ENCODE measurements around the gene SLMAP.

The SLMAP gene

DNA sequence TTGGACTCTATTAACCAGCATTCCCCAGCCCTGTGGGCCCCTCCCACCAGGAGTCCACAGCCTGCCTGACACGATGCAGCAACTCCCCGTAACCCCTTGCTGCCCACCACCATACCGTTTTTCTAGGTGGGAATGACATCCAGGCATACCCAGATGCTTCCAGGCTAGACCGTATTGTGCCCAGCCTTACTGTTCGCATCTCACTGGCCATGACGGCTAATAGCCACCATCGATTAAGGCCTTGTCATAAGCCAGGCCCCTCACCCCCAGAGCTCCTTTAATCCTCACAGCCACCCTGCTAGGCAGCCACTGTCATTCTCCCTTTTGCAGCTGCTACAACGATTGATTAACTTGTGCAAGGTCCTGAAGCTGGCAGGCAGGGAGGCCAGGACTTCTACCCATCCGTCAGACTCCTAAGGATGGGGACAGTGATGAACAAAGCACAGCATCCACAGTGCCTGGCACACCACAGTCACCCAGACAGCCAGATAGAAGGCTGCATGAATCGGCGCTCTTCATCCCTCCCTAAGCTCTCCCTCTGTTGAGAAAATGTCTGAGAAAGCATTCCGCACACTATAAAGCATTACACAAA, 192.1 kb downstream of the SLMAP start:
- DNase-seq (ENCODE audit: low read depth) = no peak
- TF ChIP-seq, protein P1, sequence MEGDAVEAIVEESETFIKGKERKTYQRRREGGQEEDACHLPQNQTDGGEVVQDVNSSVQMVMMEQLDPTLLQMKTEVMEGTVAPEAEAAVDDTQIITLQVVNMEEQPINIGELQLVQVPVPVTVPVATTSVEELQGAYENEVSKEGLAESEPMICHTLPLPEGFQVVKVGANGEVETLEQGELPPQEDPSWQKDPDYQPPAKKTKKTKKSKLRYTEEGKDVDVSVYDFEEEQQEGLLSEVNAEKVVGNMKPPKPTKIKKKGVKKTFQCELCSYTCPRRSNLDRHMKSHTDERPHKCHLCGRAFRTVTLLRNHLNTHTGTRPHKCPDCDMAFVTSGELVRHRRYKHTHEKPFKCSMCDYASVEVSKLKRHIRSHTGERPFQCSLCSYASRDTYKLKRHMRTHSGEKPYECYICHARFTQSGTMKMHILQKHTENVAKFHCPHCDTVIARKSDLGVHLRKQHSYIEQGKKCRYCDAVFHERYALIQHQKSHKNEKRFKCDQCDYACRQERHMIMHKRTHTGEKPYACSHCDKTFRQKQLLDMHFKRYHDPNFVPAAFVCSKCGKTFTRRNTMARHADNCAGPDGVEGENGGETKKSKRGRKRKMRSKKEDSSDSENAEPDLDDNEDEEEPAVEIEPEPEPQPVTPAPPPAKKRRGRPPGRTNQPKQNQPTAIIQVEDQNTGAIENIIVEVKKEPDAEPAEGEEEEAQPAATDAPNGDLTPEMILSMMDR (conservative IDR thresholded peaks at IDR 0.05; ENCODE audit: control insufficient read depth, insufficient read depth, low read depth, low read length) = no peak
- H3K4me3 ChIP-seq (ENCODE audit: control insufficient read depth, low read depth, low read length) = no peak overlapping the region

DNA sequence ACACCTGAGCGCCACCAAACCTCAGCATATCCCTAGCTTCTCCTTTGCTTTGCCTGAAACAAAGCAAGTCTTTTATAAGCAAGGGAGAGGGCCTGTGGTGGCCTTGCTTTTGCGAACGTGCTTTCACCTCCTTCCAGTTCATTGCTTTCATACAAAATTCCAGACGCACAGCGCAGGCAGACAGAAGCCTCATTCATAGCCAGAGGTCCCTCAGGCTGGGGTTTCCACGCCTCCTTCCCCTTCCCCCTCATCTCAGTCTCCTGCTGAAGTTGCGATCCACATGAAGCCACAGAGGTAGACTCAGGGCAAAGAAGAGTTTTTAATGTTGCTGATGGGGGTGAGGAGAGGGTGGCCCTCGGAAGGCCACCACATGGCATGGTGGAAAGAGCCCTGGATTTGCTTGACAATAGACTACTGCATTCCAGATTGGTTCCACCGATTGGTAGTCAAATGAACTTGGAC, 192.7 kb downstream of the SLMAP start:
- TF ChIP-seq, protein P1 (conservative IDR thresholded peaks at IDR 0.05; ENCODE audit: control insufficient read depth, insufficient read depth, low read depth, low read length) = no peak

DNA sequence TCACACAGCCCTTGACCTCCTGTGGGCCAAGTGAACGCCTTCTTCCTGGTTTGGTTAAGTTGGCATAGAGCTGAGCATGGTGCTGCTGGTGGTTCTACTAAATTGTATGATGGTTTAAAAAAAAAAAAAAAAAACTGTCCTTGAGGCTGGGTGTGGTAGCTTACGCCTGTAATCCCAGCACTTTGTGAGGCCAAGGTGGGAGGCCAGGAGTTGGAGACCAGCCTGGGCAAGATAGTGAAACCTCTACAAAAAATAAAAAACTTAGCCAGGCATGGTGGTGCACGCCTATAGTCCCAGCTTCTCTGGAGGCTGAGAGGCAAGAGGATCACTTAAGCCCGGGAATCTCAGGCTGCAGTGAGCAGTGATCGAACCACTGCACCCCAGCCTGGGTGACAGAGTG, 193.2 kb downstream of the SLMAP start:
- no peak for DNase-seq (ENCODE audit: low read depth)
- no peak overlapping the region for H3K4me3 ChIP-seq (ENCODE audit: control insufficient read depth, low read depth, low read length)
- TF ChIP-seq, protein P1 (conservative IDR thresholded peaks at IDR 0.05; ENCODE audit: control insufficient read depth, insufficient read depth, low read depth, low read length) = no peak

More for the DNA sequence above, 192.7 kb downstream of the SLMAP start:
- no peak overlapping the region for H3K4me3 ChIP-seq (ENCODE audit: control insufficient read depth, low read depth, low read length)
- no peak for DNase-seq (ENCODE audit: low read depth)

DNA sequence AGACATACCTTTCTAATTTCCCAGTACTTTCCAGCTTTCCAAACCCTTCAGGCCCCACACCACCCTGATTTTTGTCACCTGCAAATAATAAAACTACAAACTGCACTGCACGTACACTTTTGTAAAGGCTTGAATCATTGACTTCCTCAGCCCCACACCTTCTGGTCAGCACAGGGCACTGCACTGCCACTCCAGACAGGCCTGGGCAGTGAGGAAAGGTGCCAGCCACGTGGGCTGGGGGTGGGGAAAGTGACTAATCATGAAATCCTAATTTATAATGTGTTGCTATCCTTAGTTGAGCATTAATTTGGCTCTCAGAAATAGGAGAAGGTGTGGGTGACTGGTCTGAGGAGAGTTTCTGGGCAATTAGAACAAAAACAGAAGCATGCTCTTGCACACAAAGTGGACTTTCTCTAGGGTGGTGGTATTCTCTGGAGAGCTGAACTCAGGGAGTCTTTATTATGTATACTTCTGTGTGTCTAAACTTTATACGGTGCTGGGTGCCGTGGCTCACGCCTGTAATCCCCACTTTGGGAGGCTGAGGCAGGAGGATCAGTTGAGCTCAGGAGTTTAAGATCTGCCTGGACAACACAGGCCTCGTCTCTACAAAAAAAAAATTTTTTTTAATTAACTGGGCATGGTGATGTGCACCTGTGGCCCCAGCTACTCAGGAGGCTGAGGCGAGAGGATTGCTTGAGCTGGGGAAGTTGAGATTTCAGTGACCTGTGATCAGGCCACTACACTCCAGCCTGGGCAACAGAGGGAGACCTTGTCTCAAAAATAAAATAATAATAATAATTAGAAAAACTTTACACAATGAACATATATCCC, 193.9 kb downstream of the SLMAP start:
- peak; percentile 42 for DNase-seq (ENCODE audit: low read depth)
- no peak overlapping the region for H3K4me3 ChIP-seq (ENCODE audit: control insufficient read depth, low read depth, low read length)
- TF ChIP-seq, protein P1 (conservative IDR thresholded peaks at IDR 0.05; ENCODE audit: control insufficient read depth, insufficient read depth, low read depth, low read length) = peak; percentile 33

DNA sequence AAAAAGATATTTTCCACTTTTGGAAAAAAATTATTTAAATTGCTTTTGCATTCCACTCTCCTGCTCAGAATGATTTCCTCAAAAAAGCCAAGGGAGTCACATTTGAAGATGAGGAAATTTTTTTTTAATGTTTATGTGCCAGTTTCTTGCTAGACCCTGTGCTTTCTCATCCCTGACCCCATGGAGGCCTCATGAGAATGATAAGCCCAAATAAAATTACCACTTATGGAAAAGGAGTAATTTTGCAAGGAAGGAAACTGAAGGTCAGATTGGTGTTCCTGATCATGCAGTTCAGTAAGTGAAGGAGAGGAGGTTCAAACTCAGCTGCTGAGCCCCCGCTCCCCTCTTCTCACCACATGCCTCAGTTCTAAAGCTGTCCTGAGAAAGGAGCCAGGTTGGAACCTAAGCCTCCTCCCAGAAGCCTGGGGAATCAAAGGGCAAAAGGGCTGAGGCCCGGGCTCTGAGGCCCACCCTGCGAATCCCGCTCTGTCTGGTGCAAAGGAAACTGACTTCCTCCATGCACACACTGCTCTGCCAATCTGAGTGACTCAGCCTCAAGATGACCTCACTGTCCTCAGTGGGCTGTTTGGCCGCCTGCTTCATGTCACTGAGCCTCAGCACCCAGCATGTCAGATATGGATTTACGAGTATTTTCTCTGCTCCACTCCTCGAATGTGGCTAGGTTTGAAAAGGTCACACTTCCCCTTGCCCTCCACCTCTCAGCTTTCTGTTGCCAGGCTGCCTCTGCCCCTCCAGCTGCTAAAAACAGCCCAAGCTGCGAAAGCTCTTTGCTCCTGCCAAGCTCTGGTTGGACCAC, 195.2 kb downstream of the SLMAP start:
- H3K4me3 ChIP-seq (ENCODE audit: control insufficient read depth, low read depth, low read length) = no peak overlapping the region
- TF ChIP-seq, protein P1 (conservative IDR thresholded peaks at IDR 0.05; ENCODE audit: control insufficient read depth, insufficient read depth, low read depth, low read length) = no peak
- peak; percentile 89 for DNase-seq (ENCODE audit: low read depth)

DNA sequence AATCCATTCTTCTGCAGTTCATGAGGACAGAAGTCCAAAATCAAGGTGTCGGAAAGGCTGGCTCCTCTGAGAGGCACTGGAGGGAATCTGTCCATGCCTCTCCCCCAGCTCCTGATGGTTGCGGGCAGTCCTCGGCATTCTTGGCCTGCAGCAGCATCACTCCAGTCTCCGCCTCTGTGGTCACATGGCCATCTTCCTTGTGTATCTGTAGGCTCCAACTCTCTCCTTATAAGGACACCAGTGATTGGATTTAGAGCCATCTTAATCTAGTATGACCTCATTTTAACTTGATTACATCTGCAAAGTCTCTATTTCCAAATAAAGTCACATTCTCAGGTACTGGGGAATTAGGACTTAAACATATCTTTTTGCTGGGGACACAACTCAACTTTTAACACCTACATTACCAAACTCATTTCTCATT, 196.1 kb downstream of the SLMAP start:
- no peak overlapping the region for H3K4me3 ChIP-seq (ENCODE audit: control insufficient read depth, low read depth, low read length)
- TF ChIP-seq, protein P1 (conservative IDR thresholded peaks at IDR 0.05; ENCODE audit: control insufficient read depth, insufficient read depth, low read depth, low read length) = no peak
- DNase-seq (ENCODE audit: low read depth) = peak; percentile 88

Measured in fibroblast of mammary gland (primary cell).